Loucy (cell line): ENCODE results near the gene PAM.

ENCODE experiments used
- H2AFZ ChIP-seq: fragments of 200-600 bp; sonication (generic); 2 replicates; pipeline ENCODE4 v1.6.0; 2016; ENCODE audit warnings: antibody characterized with exemption, mild to moderate bottlenecking, low read length, moderate library complexity
- H3F3A ChIP-seq: fragments of 200-600 bp; 2 replicates; pipeline ENCODE4 v1.6.0; 2016; ENCODE audit warnings: antibody characterized with exemption, low read depth, mild to moderate bottlenecking
- H3K27me3 ChIP-seq: fragments of 200-600 bp; sonication (generic); 2 replicates; pipeline ENCODE4 v1.6.1; 2014; ENCODE audit warnings: low read length, mild to moderate bottlenecking; ENCODE audit not compliant: insufficient read depth, poor library complexity, severe bottlenecking
- H3K36me3 ChIP-seq: fragments of 200-600 bp; sonication (generic); 2 replicates; pipeline ENCODE4 v1.6.1; 2016; ENCODE audit warnings: low read length; ENCODE audit not compliant: insufficient read depth
- H3K4me1 ChIP-seq: fragments of 200-600 bp; sonication (generic); 2 replicates; pipeline ENCODE4 v1.5.1; 2014; ENCODE audit warnings: low read length, mild to moderate bottlenecking; ENCODE audit not compliant: insufficient read depth, poor library complexity, severe bottlenecking
- H3K4me2 ChIP-seq: fragments of 200-600 bp; sonication (generic); 2 replicates; pipeline ENCODE4 v1.6.0; 2014; ENCODE audit warnings: antibody characterized with exemption, low read length, low read depth, mild to moderate bottlenecking; ENCODE audit not compliant: poor library complexity, severe bottlenecking
- H3K4me3 ChIP-seq: fragments of 200-600 bp; sonication (generic); 2 replicates; pipeline ENCODE4 v1.5.1; 2014; ENCODE audit warnings: low read length, mild to moderate bottlenecking, mixed read lengths; ENCODE audit not compliant: poor library complexity, severe bottlenecking
- H3K79me2 ChIP-seq: fragments of 200-600 bp; sonication (generic); 2 replicates; pipeline ENCODE4 v1.6.1; 2014; ENCODE audit warnings: low read length; ENCODE audit not compliant: insufficient read depth
- H3K9ac ChIP-seq: fragments of 200-600 bp; sonication (generic); 2 replicates; pipeline ENCODE4 v1.6.0; 2014; ENCODE audit warnings: mild to moderate bottlenecking, low read depth, low read length, moderate library complexity; ENCODE audit not compliant: poor library complexity, severe bottlenecking
- H3K9me2 ChIP-seq: fragments of 200-600 bp; sonication (generic); replicated peaks from 2 replicates; pipeline ENCODE4 v1.6.1; 2016; ENCODE audit warnings: low read depth, low read length, mixed read lengths
- H3K9me3 ChIP-seq: fragments of 200-600 bp; sonication (generic); 2 replicates; pipeline ENCODE4 v1.6.1; 2014; ENCODE audit warnings: mild to moderate bottlenecking, antibody characterized with exemption, low read length, low read depth; ENCODE audit not compliant: insufficient read depth
- H4K20me1 ChIP-seq: fragments of 200-600 bp; sonication (generic); 2 replicates; pipeline ENCODE4 v1.6.0; 2014; ENCODE audit warnings: antibody characterized with exemption, low read length, mild to moderate bottlenecking; ENCODE audit not compliant: insufficient read depth, poor library complexity, severe bottlenecking
- EZH2phosphoT487 ChIP-seq: fragments of 200-600 bp; IDR thresholded peaks from 2 replicates; pipeline ENCODE4 v1.6.1; 2018; ENCODE audit warnings: antibody characterized with exemption, mild to moderate bottlenecking, moderate library complexity, borderline replicate concordance
- TF ChIP-seq, protein P1 (sequence below): fragments of 200-600 bp; sonication (generic); conservative IDR thresholded peaks from 2 replicates; pipeline ENCODE4 v1.5.1; 2014; ENCODE audit warnings: mild to moderate bottlenecking, antibody characterized with exemption, low read length

The PAM gene

DNA sequence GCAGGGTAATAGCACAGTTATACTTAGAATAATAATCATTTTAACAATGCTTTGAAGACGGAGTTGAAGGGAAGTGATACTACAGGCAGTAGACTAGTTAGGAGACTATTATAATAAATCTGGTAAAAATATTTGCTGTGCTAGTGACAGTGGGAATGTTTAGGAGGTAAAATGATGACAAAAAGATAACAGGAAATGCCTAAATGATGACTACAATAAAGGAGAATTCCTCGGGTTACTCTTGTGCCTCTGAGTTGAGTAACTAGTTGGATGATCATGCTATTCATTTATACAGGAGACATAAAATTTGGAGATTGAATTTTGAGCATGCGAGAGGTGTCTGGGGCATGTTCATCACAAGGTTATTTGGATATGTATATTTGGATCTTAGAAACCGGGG lies 32.2 kb upstream of the PAM start:
- no peaks in the 10 kb centered on the region for H3K4me1 ChIP-seq
- no peaks in the 10 kb centered on the region for H3K36me3 ChIP-seq
- H3K9me3 ChIP-seq, result no peaks in the 10 kb centered on the region
- no peak for TF ChIP-seq EZH2phosphoT487
- TF ChIP-seq, protein P1, sequence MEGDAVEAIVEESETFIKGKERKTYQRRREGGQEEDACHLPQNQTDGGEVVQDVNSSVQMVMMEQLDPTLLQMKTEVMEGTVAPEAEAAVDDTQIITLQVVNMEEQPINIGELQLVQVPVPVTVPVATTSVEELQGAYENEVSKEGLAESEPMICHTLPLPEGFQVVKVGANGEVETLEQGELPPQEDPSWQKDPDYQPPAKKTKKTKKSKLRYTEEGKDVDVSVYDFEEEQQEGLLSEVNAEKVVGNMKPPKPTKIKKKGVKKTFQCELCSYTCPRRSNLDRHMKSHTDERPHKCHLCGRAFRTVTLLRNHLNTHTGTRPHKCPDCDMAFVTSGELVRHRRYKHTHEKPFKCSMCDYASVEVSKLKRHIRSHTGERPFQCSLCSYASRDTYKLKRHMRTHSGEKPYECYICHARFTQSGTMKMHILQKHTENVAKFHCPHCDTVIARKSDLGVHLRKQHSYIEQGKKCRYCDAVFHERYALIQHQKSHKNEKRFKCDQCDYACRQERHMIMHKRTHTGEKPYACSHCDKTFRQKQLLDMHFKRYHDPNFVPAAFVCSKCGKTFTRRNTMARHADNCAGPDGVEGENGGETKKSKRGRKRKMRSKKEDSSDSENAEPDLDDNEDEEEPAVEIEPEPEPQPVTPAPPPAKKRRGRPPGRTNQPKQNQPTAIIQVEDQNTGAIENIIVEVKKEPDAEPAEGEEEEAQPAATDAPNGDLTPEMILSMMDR, result no peak
- no peaks in the 10 kb centered on the region for H4K20me1 ChIP-seq
- H3K4me3 ChIP-seq, result no peak overlapping the region
- H3K4me2 ChIP-seq, result no peak overlapping the region
- H3F3A ChIP-seq, result no peaks in the 10 kb centered on the region
- H3K9me2 ChIP-seq, result no peaks in the 10 kb centered on the region
- H3K79me2 ChIP-seq, result no peaks in the 10 kb centered on the region
- H3K27me3 ChIP-seq, result no peaks in the 10 kb centered on the region
- no peak overlapping the region for H2AFZ ChIP-seq
- no peak overlapping the region for H3K9ac ChIP-seq

DNA sequence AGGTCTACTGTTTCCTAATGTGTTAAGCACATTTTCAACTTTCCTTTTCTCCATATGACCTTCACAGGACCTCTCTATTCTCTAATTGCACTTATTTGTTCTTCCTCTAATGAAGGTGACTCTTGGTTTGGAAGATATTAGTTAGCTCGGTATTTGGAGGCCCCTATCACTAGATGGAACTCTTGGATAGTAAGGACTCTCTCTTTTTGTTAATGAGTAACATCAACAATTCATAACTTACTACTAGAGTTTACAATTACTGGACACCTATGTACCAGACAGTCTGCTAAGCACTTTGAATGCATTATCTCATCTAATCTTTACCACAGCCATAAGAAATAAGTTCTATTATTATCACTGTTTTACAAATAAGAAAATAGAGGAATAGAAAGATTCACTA lies 23.4 kb upstream of the PAM start:
- no peak overlapping the region for H3K4me2 ChIP-seq
- H3K9me3 ChIP-seq, result no peaks in the 10 kb centered on the region
- H3K36me3 ChIP-seq, result no peaks in the 10 kb centered on the region
- H3K9ac ChIP-seq, result no peak overlapping the region
- no peaks in the 10 kb centered on the region for H3K79me2 ChIP-seq
- H2AFZ ChIP-seq, result no peak overlapping the region
- TF ChIP-seq, protein P1, result no peak
- no peak for TF ChIP-seq EZH2phosphoT487
- no peaks in the 10 kb centered on the region for H3F3A ChIP-seq
- H3K27me3 ChIP-seq, result no peaks in the 10 kb centered on the region
- H3K9me2 ChIP-seq, result no peaks in the 10 kb centered on the region
- H4K20me1 ChIP-seq, result no peaks in the 10 kb centered on the region
- no peak overlapping the region for H3K4me3 ChIP-seq
- no peaks in the 10 kb centered on the region for H3K4me1 ChIP-seq

DNA sequence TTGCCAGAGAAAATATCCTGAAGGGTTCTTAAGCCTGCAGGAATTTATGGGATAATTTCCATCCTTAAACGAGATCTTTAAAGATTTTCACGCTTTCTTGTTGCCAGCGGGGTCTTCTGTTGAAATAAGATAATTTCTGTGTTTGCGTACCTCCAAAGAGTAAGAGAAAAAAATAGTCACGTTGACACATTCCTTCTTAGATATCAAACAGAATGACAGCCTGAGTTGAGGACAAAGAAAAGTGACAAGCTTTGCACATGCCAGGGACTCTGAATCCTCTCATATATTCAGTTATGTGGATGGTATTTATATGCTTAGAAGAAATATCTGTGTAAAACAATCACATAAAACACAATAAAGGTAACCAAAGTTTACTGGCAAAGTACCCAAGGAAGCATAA lies 21.6 kb upstream of the PAM start:
- no peaks in the 10 kb centered on the region for H4K20me1 ChIP-seq
- H3K9me2 ChIP-seq, result no peaks in the 10 kb centered on the region
- no peaks in the 10 kb centered on the region for H3K36me3 ChIP-seq
- H3K4me3 ChIP-seq, result no peak overlapping the region
- no peaks in the 10 kb centered on the region for H3K79me2 ChIP-seq
- no peak overlapping the region for H2AFZ ChIP-seq
- TF ChIP-seq, protein P1, result no peak
- no peak overlapping the region for H3K9ac ChIP-seq
- H3F3A ChIP-seq, result no peaks in the 10 kb centered on the region
- no peaks in the 10 kb centered on the region for H3K9me3 ChIP-seq
- no peaks in the 10 kb centered on the region for H3K4me1 ChIP-seq
- no peaks in the 10 kb centered on the region for H3K27me3 ChIP-seq
- H3K4me2 ChIP-seq, result no peak overlapping the region
